Kidney epithelial cell (primary cell): ENCODE measurements around the gene ZNF497. TPM values are rescaled to one million over a fixed set of nuclear protein-coding genes. Genes with fewer than 3 reads are reported as not detected.
A peak's percentile ranks its signal among the peaks of the same experiment; 100 is the strongest.

Experiments used
- DNase-seq: peaks from one replicate; pipeline ENCODE4 v3.0.0-alpha.2; 2010; ENCODE audit warnings: low read depth
- H3K27me3 ChIP-seq: 2 replicates; pipeline ENCODE4 v1.6.0; 2011; ENCODE audit warnings: low read length; ENCODE audit not compliant: control insufficient read depth, insufficient read depth
- H3K36me3 ChIP-seq: 2 replicates; pipeline ENCODE4 v1.5.1; 2011; ENCODE audit warnings: low read length; ENCODE audit not compliant: control insufficient read depth, insufficient read depth
- H3K4me3 ChIP-seq: 2 replicates; pipeline ENCODE4 v1.5.1; 2011; ENCODE audit warnings: low read depth, mild to moderate bottlenecking, control low read depth, low read length
- total RNA-seq: library from RNA; depleted of rRNA; stranded (reverse); fragments of >200 nt; gene quantifications from 2 replicates; pipeline ENCODE4 v1.2.3, GENCODE V29; 2015
- TF ChIP-seq, protein P1 (sequence below): IDR thresholded peaks from 2 replicates; pipeline ENCODE4 v1.5.1; 2011; ENCODE audit warnings: mild to moderate bottlenecking, moderate library complexity, low read length, control low read depth, inconsistent platforms; ENCODE audit not compliant: insufficient read depth, poor library complexity, severe bottlenecking

ZNF497 gene
- total RNA-seq, 1 donor from 2014 or later: 0.58 TPM

DNA sequence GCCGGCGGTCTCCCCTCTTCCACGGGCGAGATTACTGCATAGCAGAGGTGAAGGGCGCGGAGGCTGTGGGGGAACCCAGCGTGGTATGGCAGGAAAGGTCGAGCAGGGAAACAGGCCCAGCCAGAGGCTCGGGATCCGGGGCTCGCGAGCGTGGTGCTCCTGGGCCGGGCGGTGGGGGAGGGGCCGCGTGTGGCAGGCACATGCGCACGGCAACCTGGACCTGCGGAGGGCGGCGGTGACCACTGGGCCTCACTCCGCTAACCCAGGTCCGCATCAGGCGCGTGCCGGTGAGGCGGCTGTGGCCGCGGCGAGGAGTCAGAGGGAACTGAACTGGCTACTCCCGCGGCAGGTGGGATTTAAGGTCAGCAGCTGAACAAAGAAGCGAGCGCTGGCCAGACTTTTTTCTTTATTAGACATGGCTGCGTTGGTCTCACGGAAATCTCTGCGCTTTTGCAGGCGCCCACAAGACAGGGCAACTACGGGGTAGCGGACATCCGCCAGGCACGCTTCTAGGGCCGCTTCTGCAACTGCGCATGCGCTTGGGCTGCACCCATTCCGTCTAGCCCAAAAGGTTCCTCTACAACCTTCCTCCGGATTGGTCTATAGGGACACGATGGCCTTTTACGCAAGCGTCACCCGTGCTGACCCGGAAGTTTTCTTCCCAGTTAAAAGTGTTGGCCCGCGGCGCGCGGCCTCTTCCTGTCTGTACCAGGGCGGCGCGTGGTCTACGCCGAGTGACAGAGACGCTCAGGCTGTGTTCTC is 24.2 kb upstream of the ZNF497 start, which contains the start of gene RPS5:
Gene RPS5 (plus strand): TSS at position 694 of the 762 bp plus-strand sequence. CDS start 869 bp downstream, outside the sequence.
- Histone ChIP-seq H3K36me3 (no peaks in the 10 kb centered on the region), H3K4me3 (peak within 1 kb of the TSS; percentile 51), H3K27me3 (no peaks in the 10 kb centered on the region)
- TF ChIP-seq, protein P1, sequence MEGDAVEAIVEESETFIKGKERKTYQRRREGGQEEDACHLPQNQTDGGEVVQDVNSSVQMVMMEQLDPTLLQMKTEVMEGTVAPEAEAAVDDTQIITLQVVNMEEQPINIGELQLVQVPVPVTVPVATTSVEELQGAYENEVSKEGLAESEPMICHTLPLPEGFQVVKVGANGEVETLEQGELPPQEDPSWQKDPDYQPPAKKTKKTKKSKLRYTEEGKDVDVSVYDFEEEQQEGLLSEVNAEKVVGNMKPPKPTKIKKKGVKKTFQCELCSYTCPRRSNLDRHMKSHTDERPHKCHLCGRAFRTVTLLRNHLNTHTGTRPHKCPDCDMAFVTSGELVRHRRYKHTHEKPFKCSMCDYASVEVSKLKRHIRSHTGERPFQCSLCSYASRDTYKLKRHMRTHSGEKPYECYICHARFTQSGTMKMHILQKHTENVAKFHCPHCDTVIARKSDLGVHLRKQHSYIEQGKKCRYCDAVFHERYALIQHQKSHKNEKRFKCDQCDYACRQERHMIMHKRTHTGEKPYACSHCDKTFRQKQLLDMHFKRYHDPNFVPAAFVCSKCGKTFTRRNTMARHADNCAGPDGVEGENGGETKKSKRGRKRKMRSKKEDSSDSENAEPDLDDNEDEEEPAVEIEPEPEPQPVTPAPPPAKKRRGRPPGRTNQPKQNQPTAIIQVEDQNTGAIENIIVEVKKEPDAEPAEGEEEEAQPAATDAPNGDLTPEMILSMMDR: no peak
- peak; percentile 96 for DNase-seq

DNA sequence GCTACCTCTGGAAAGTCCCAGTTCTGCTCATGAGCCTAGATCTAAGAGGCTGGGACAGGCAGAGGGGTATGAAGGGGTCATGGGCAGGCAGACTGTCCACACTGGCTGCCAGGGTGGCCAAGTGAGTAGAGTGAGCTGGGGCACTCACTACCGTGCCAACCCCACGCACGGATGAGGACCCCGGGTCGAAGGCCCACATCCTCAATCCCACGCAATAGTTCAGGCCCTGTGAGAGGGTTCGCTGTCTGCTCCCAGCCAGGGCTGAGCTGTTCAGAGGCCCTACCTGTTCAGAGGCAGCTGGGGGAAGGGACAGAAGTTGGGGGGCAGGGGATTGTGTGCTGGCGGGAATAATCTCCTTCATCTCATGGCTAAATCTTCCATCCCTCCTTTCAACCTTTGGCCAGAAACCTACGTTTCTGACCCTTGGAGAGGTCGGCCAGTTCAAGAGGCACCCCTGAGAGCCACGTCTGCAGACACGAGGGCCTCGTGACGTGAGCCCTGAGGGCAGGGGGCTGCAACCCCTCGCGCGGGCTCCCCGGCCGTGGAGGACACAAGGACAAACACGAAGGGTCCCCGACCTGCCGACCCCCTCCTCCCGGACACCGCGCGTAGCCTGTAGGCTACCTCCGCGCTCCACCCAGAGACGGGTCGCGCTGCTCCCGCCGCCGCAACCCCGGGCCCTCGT is 23.5 kb upstream of the ZNF497 start:
- no peaks in the 10 kb centered on the region for H3K27me3 ChIP-seq
- H3K4me3 ChIP-seq: peak overlapping the region; percentile 51
- H3K36me3 ChIP-seq: no peaks in the 10 kb centered on the region
- no peak for DNase-seq
- TF ChIP-seq, protein P1: no peak

DNA sequence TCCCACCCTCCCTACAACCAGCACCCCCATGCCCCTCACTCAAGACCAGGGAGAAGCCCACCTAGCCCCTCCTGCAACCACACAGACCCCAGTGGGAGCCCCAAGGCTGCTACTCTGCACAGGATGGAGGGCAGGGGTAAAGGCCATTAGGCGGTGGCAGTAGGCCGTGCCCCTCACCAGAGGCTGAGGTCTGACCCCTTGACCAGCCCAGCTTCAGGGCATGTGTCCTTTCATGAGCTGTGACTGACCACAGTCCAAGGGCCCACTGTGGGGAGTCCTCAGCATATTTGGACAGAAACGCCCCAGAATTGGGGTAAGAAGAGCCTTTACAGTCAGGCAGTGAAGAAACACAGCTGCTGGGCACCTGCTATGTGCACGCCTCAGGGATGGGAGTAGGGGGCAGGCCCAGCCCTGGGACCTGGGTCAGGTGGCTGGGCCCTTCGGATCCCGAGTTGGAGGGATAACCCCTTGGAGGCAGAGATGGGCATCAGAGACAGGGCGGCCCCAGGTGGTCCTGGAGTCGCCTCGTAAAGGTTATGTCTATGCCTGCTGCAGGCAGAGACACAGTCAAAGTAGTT is 22.9 kb upstream of the ZNF497 start:
- Histone ChIP-seq H3K36me3 (no peaks in the 10 kb centered on the region), H3K4me3 (no peak overlapping the region), H3K27me3 (no peaks in the 10 kb centered on the region)
- TF ChIP-seq, protein P1: no peak
- no peak for DNase-seq

DNA sequence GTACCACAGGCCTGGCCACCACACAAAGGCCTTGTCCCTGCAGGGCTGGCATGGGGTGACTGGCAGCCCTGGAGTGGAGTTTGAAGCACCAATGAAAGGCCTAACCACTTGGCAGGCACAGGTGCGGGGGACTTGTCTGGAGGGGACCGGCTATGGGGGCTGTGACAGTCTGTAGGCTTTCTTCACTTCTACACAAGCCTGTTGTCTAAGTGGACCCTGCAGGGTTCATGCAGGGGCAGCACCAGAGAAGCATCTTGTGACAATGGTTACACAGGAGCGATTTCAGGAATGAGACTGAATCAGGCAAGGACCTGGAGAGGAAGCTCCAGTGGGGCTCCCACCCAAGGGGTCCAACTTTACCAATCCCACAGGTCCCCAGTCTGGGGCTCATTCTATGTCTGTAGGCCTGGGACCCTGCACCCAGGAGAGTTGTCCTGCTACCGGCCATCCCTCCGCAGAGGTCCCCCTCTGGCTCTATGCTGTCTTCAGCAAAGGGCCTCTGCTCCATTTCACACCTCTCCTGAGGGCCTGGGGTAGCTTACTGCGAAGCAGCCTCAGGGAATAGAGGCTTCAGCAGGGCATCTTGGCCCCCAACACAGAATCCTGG is 20.5 kb upstream of the ZNF497 start:
- DNase-seq: no peak
- TF ChIP-seq, protein P1: no peak
- Histone ChIP-seq H3K36me3 (no peaks in the 10 kb centered on the region), H3K4me3 (no peak overlapping the region), H3K27me3 (no peaks in the 10 kb centered on the region)

DNA sequence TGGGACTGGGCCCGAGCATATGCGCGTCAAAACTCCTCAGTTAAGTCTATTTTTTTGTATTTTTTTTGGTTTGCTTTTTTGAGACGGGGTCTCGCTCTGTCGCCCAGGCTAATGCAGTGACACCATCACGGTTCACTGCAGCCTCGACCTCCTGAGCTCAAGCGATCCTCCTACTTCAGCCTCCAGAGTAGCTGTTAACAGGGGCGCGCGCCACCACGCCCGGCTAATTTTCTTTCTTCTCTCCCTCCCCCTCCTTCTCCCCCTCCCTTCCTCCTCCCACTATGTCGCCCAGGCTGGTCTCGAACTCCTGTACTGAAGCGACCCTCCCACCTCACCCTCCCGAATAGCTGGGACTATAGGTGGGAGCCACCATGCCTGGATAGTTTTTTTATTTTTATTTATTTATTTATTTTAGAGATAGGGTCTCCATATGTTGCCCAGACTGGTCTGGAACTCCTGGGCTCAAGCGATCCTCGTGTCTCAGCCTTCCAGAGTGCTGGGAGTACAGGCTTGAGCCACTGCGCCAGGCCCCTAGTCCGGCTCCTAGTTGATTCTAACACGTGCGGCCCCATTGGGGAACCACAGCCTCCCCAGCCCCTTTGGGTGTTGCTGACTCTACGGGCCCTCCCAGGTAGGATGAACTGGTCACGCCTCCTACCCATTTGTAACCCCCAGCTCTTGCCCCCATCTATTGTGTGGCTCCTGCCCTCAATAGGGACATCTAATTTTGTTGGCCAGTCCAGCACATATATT is 19.1 kb upstream of the ZNF497 start:
- TF ChIP-seq, protein P1: no peak
- Histone ChIP-seq H3K36me3 (no peaks in the 10 kb centered on the region), H3K27me3 (no peaks in the 10 kb centered on the region), H3K4me3 (peak overlapping the region; percentile 67)
- DNase-seq: no peak
